ENCODE measurements around the gene VTN. TPM values are rescaled to one million over a fixed set of nuclear protein-coding genes. Genes with fewer than 3 reads are reported as not detected.

The VTN gene
- total RNA-seq (2014; rRNA removed; shearing (Covaris generic)) = 0.08 TPM in 1 of 2 replicates, not detected in the other

GRCh38 chr17:28370035-28370743, at the start of gene VTN:
Gene VTN, minus strand, starts transcription at chr17:28370307. Its CDS starts 104 bp downstream, at chr17:28370203.
- Histone ChIP-seq H3K27ac (0 out of 2 replicates have a peak within 1 kb of the TSS, but pooled peaks have one; percentile 14), H3K4me1 (replicated peaks) (peaks cover 24% of the 10 kb centered on the region), H3K9me3 (replicated peaks) (no peaks in the 10 kb centered on the region), H3K36me3 (0 out of 2 replicates have a peak, but pooled peaks cover 6% of the 10 kb centered on the region), H3K4me3 (peak within 1 kb of the TSS; percentile 67), H3K27me3 (replicated peaks) (no peaks in the 10 kb centered on the region)
- no peak for DNase-seq (ENCODE audit: low read depth in 1 of 2, low spot score in 2 of 2)

- Histone ChIP-seq H3K27ac (no peak overlapping the region), H3K36me3 (no peaks in the 10 kb centered on the region), H3K27me3 (replicated peaks) (peaks cover 7% of the 10 kb centered on the region; the same call in 1 of the 2 replicates), H3K9me3 (replicated peaks) (no peaks in the 10 kb centered on the region), H3K4me3 (no peak overlapping the region), H3K4me1 (replicated peaks) (no peaks in the 10 kb centered on the region)
- peak in 1 of 2 experiments; percentile 34 for DNase-seq (ENCODE audit: low read depth in 1 of 2, low spot score in 2 of 2)
Measured at GRCh38 chr17:28416703-28417311, 46.7 kb upstream of the VTN start.

GRCh38 chr17:28415886-28416285, 45.8 kb upstream of the VTN start:
- no peak overlapping the region for H3K27ac ChIP-seq
- no peaks in the 10 kb centered on the region for H3K9me3 ChIP-seq (replicated peaks)
- H3K4me1 ChIP-seq (replicated peaks) = no peaks in the 10 kb centered on the region
- H3K27me3 ChIP-seq (replicated peaks) = peaks cover 14% of the 10 kb centered on the region
- H3K4me3 ChIP-seq = no peak overlapping the region
- DNase-seq (ENCODE audit: low read depth in 1 of 2, low spot score in 2 of 2) = no peak
- no peaks in the 10 kb centered on the region for H3K36me3 ChIP-seq

- no peaks in the 10 kb centered on the region for H3K4me1 ChIP-seq (replicated peaks)
- peaks cover 23% of the 10 kb centered on the region for H3K27me3 ChIP-seq (replicated peaks)
- H3K9me3 ChIP-seq (replicated peaks) = no peaks in the 10 kb centered on the region
- H3K27ac ChIP-seq = no peak overlapping the region
- no peaks in the 10 kb centered on the region for H3K36me3 ChIP-seq
- no peak overlapping the region for H3K4me3 ChIP-seq
- DNase-seq (ENCODE audit: low read depth in 1 of 2, low spot score in 2 of 2) = no peak
Measured at GRCh38 chr17:28413804-28414203, 43.7 kb upstream of the VTN start.

- no peaks in the 10 kb centered on the region for H3K9me3 ChIP-seq (replicated peaks)
- H3K36me3 ChIP-seq = no peaks in the 10 kb centered on the region
- H3K4me1 ChIP-seq (replicated peaks) = no peaks in the 10 kb centered on the region
- H3K27me3 ChIP-seq (replicated peaks) = peaks cover 23% of the 10 kb centered on the region
- no peak for DNase-seq (ENCODE audit: low read depth in 1 of 2, low spot score in 2 of 2)
- no peak overlapping the region for H3K27ac ChIP-seq
- no peak overlapping the region for H3K4me3 ChIP-seq
Measured at GRCh38 chr17:28412099-28412498, 42.0 kb upstream of the VTN start.

GRCh38 chr17:28407974-28408306, 37.8 kb upstream of the VTN start:
- Histone ChIP-seq H3K27me3 (replicated peaks) (peaks cover 27% of the 10 kb centered on the region), H3K4me1 (replicated peaks) (peaks cover 9% of the 10 kb centered on the region), H3K4me3 (no peak overlapping the region), H3K9me3 (replicated peaks) (no peaks in the 10 kb centered on the region), H3K36me3 (no peaks in the 10 kb centered on the region), H3K27ac (no peak overlapping the region)
- no peak for DNase-seq (ENCODE audit: low read depth in 1 of 2, low spot score in 2 of 2)

- H3K9me3 ChIP-seq (replicated peaks) = no peaks in the 10 kb centered on the region
- peaks cover 24% of the 10 kb centered on the region for H3K27me3 ChIP-seq (replicated peaks)
- H3K27ac ChIP-seq = no peak overlapping the region
- DNase-seq (ENCODE audit: low read depth in 1 of 2, low spot score in 2 of 2) = no peak
- H3K36me3 ChIP-seq = no peaks in the 10 kb centered on the region
- peaks cover 9% of the 10 kb centered on the region for H3K4me1 ChIP-seq (replicated peaks)
- H3K4me3 ChIP-seq = no peak overlapping the region
Measured at GRCh38 chr17:28407130-28407973, 37.2 kb upstream of the VTN start.

GRCh38 chr17:28406473-28406814, 36.3 kb upstream of the VTN start:
- Histone ChIP-seq H3K4me1 (replicated peaks) (peaks cover 9% of the 10 kb centered on the region), H3K36me3 (no peaks in the 10 kb centered on the region), H3K4me3 (peak overlapping the region; percentile 48), H3K9me3 (replicated peaks) (no peaks in the 10 kb centered on the region), H3K27ac (no peak overlapping the region), H3K27me3 (replicated peaks) (peaks cover 19% of the 10 kb centered on the region)
- DNase-seq (ENCODE audit: low read depth in 1 of 2, low spot score in 2 of 2) = no peak

GRCh38 chr17:28405632-28406472, 35.7 kb upstream of the VTN start, which contains the start of gene SLC46A1:
Gene SLC46A1, minus strand, starts transcription at chr17:28406212. Its CDS starts 98 bp downstream, at chr17:28406114.
- Histone ChIP-seq H3K27ac (no peak within 1 kb of the TSS), H3K36me3 (no peaks in the 10 kb centered on the region), H3K4me3 (peak within 1 kb of the TSS; percentile 48), H3K4me1 (replicated peaks) (peaks cover 9% of the 10 kb centered on the region), H3K27me3 (replicated peaks) (peaks cover 13% of the 10 kb centered on the region), H3K9me3 (replicated peaks) (no peaks in the 10 kb centered on the region)
- DNase-seq (ENCODE audit: low read depth in 1 of 2, low spot score in 2 of 2) = peak in 1 of 2 experiments; percentile 16

GRCh38 chr17:28404812-28405570, 34.9 kb upstream of the VTN start:
- peaks cover 11% of the 10 kb centered on the region; the same call in 1 of the 2 replicates for H3K27me3 ChIP-seq (replicated peaks)
- no peaks in the 10 kb centered on the region for H3K36me3 ChIP-seq
- peaks cover 9% of the 10 kb centered on the region for H3K4me1 ChIP-seq (replicated peaks)
- no peak overlapping the region for H3K4me3 ChIP-seq
- no peak overlapping the region for H3K27ac ChIP-seq
- no peak for DNase-seq (ENCODE audit: low read depth in 1 of 2, low spot score in 2 of 2)
- no peaks in the 10 kb centered on the region for H3K9me3 ChIP-seq (replicated peaks)

GRCh38 chr17:28404461-28404811, 34.3 kb upstream of the VTN start:
- Histone ChIP-seq H3K27ac (no peak overlapping the region), H3K36me3 (no peaks in the 10 kb centered on the region), H3K9me3 (replicated peaks) (no peaks in the 10 kb centered on the region), H3K4me1 (replicated peaks) (peaks cover 9% of the 10 kb centered on the region), H3K4me3 (no peak overlapping the region), H3K27me3 (replicated peaks) (peaks cover 6% of the 10 kb centered on the region; the same call in 1 of the 2 replicates)
- no peak for DNase-seq (ENCODE audit: low read depth in 1 of 2, low spot score in 2 of 2)

GRCh38 chr17:28404007-28404406, 33.9 kb upstream of the VTN start:
- peaks cover 9% of the 10 kb centered on the region for H3K4me1 ChIP-seq (replicated peaks)
- H3K27me3 ChIP-seq (replicated peaks) = peaks cover 4% of the 10 kb centered on the region; the same call in 1 of the 2 replicates
- no peak for DNase-seq (ENCODE audit: low read depth in 1 of 2, low spot score in 2 of 2)
- no peaks in the 10 kb centered on the region for H3K36me3 ChIP-seq
- H3K4me3 ChIP-seq = no peak overlapping the region
- no peak overlapping the region for H3K27ac ChIP-seq
- H3K9me3 ChIP-seq (replicated peaks) = no peaks in the 10 kb centered on the region
